Tibial nerve (tissue), 4 donors: Measurements from ENCODE around the gene DGCR8. TPM values are rescaled to one million over a fixed set of nuclear protein-coding genes. Genes with fewer than 3 reads are reported as not detected.

Source experiments
- DNase-seq, 2 donors: peaks; one replicate each; pipeline ENCODE4 v3.0.0-alpha.2; 2019; ENCODE audit warnings: low spot score in 2 of 2
- H3K27ac ChIP-seq, 4 donors: fragments of 200-600 bp; sonication (generic) in 3 of 4; one replicate each; pipeline ENCODE4 v1.5.1; 2017 to 2019; ENCODE audit warnings: mild to moderate bottlenecking in 1 of 4
- H3K27me3 ChIP-seq, 2 donors: fragments of 200-600 bp; sonication (generic) in 1 of 2; one replicate each; pipeline versions ENCODE4 v1.5.1 to v1.6.0; 2017 to 2019
- H3K36me3 ChIP-seq, 3 donors: fragments of 200-600 bp; sonication (generic); one replicate each; pipeline ENCODE4 v1.5.1; 2018 to 2019
- H3K4me1 ChIP-seq, 4 donors: fragments of 200-600 bp; sonication (generic) in 3 of 4; one replicate each; pipeline ENCODE4 v1.5.1; 2017 to 2019
- H3K4me3 ChIP-seq, 4 donors: fragments of 200-600 bp; sonication (generic) in 3 of 4; one replicate each; pipeline ENCODE4 v1.5.1; 2017 to 2019; ENCODE audit warnings: mild to moderate bottlenecking in 1 of 4, moderate library complexity in 1 of 4
- H3K9me3 ChIP-seq, 4 donors: fragments of 200-600 bp; sonication (generic) in 3 of 4; one replicate each; pipeline ENCODE4 v1.5.1; 2017 to 2019
- CTCF ChIP-seq, 5 experiments: fragments of 200-600 bp in 3 of 5; fragments of 450-650 bp in 2 of 5; sonication (generic) in 3 of 5; IDR thresholded peaks; one replicate each; pipeline ENCODE4 v1.5.1; 2016 to 2019; ENCODE audit warnings: antibody characterized with exemption in 5 of 5, mild to moderate bottlenecking in 3 of 5, moderate library complexity in 2 of 5
- EP300 ChIP-seq, 2 donors: sonication (generic); formaldehyde crosslinking; IDR thresholded peaks; one replicate each; pipeline ENCODE4 v1.6.1; 2017; ENCODE audit warnings: antibody characterized with exemption in 2 of 2, mild to moderate bottlenecking in 1 of 2
- POLR2A ChIP-seq, 2 donors: fragments of 450-650 bp; IDR thresholded peaks; one replicate each; pipeline ENCODE4 v1.6.1; 2017; ENCODE audit warnings: antibody characterized with exemption in 2 of 2, mild to moderate bottlenecking in 2 of 2, moderate library complexity in 2 of 2
- WGBS, 2 donors: methylation state at CpG; one replicate each; pipeline ENCODE4 v1.1.5; 2018; 5-methylcytosine and 5-hydroxymethylcytosine counted together
- total RNA-seq, 4 donors: library from RNA; depleted of rRNA; stranded (reverse); fragments of >200 nt; gene quantifications; one replicate each; pipeline ENCODE4 v1.1.0, GENCODE V29; 2016

DGCR8 gene
- total RNA-seq, 4 donors from 2014 or later: 23.0 to 35.1 (median 26.0) TPM

GRCh38 chr22:20107471-20107901 is 27.4 kb downstream of the DGCR8 start:
- Histone ChIP-seq H3K4me3 (no peak overlapping the region), H3K36me3 (peaks cover 0 to 95% (median 33%) of the 10 kb centered on the region in 3 donors), H3K27me3 (no peaks in the 10 kb centered on the region), H3K27ac (no peak overlapping the region), H3K4me1 (peaks cover 0 to 9% (median 5%) of the 10 kb centered on the region in 4 donors), H3K9me3 (no peaks in the 10 kb centered on the region)
- DNase-seq: no peak
- TF ChIP-seq CTCF (IDR thresholded peaks at IDR 0.05) (no peak), POLR2A (IDR thresholded peaks at IDR 0.05) (no peak)
- 90 to 97% methylated on average over 7 of the region's 7 CpGs for WGBS, 2 donors

GRCh38 chr22:20107951-20108756 is 28.1 kb downstream of the DGCR8 start:
- 80 to 85% methylated on average over 12 to 13 of the region's 13 CpGs for WGBS, 2 donors
- no peak for DNase-seq

GRCh38 chr22:20108757-20109230 is 28.8 kb downstream of the DGCR8 start:
- whole genome bisulfite sequencing, 2 donors: 87% methylated on average over 10 of the region's 12 CpGs; no CpG with 5 or more reads in 1 of the 2 donors
- no peak for DNase-seq

More at GRCh38 chr22:20107951-20108756, 28.1 kb downstream of the DGCR8 start:
- no peaks in the 10 kb centered on the region for H3K9me3 ChIP-seq
- no peak overlapping the region for H3K4me3 ChIP-seq
- TF ChIP-seq CTCF (IDR thresholded peaks at IDR 0.05) (no peak), EP300 (IDR thresholded peaks at IDR 0.05) (no peak), POLR2A (IDR thresholded peaks at IDR 0.05) (no peak)
- H3K36me3 ChIP-seq: peaks cover 0 to 95% (median 34%) of the 10 kb centered on the region in 3 donors
- no peaks in the 10 kb centered on the region for H3K27me3 ChIP-seq
- H3K27ac ChIP-seq: no peak overlapping the region
- H3K4me1 ChIP-seq: peaks cover 0 to 11% (median 8%) of the 10 kb centered on the region in 4 donors

GRCh38 chr22:20109411-20110358 is 29.6 kb downstream of the DGCR8 start:
- no peak for DNase-seq
- no peaks in the 10 kb centered on the region for H3K27me3 ChIP-seq
- peaks cover 0 to 100% (median 38%) of the 10 kb centered on the region in 3 donors for H3K36me3 ChIP-seq
- H3K9me3 ChIP-seq: no peaks in the 10 kb centered on the region
- WGBS, 2 donors: 78 to 88% methylated on average over 10 to 22 of the region's 23 CpGs
- no peak overlapping the region for H3K4me3 ChIP-seq
- peaks cover 0 to 26% (median 8%) of the 10 kb centered on the region in 4 donors for H3K4me1 ChIP-seq
- no peak for TF ChIP-seq EP300 (IDR thresholded peaks at IDR 0.05)
- no peak overlapping the region for H3K27ac ChIP-seq

More at GRCh38 chr22:20108757-20109230, 28.8 kb downstream of the DGCR8 start:
- H3K27me3 ChIP-seq: no peaks in the 10 kb centered on the region
- H3K27ac ChIP-seq: no peak overlapping the region
- H3K36me3 ChIP-seq: peaks cover 0 to 97% (median 38%) of the 10 kb centered on the region in 3 donors
- TF ChIP-seq CTCF (IDR thresholded peaks at IDR 0.05): no peak
- TF ChIP-seq POLR2A (IDR thresholded peaks at IDR 0.05): no peak
- TF ChIP-seq EP300 (IDR thresholded peaks at IDR 0.05): no peak
- H3K4me1 ChIP-seq: peaks cover 0 to 18% (median 8%) of the 10 kb centered on the region in 4 donors
- no peaks in the 10 kb centered on the region for H3K9me3 ChIP-seq
- no peak overlapping the region for H3K4me3 ChIP-seq

GRCh38 chr22:20110359-20110985 is 30.4 kb downstream of the DGCR8 start:
- H3K27ac ChIP-seq: no peak overlapping the region
- no peak for TF ChIP-seq CTCF (IDR thresholded peaks at IDR 0.05)
- TF ChIP-seq EP300 (IDR thresholded peaks at IDR 0.05): no peak
- no peak for TF ChIP-seq POLR2A (IDR thresholded peaks at IDR 0.05)
- peaks cover 0 to 100% (median 38%) of the 10 kb centered on the region in 3 donors for H3K36me3 ChIP-seq
- no peak overlapping the region for H3K4me3 ChIP-seq
- no peaks in the 10 kb centered on the region for H3K9me3 ChIP-seq
- DNase-seq: no peak
- WGBS, 2 donors: 87 to 89% methylated on average over 9 of the region's 9 CpGs
- peaks cover 0 to 34% (median 8%) of the 10 kb centered on the region in 4 donors for H3K4me1 ChIP-seq
- no peaks in the 10 kb centered on the region for H3K27me3 ChIP-seq
